Measurements from ENCODE around the gene MLYCD.
A peak's percentile ranks its signal among the peaks of the same experiment; 100 is the strongest.

MLYCD gene

GRCh38 chr16:83958137-83958845 lies 59.4 kb downstream of the MLYCD start:
- no peak for DNase-seq

GRCh38 chr16:83958846-83959565 lies 60.1 kb downstream of the MLYCD start:
- DNase-seq: no peak

- DNase-seq: no peak
Observed at GRCh38 chr16:83959656-83960434, 60.9 kb downstream of the MLYCD start.

GRCh38 chr16:83960521-83961249 lies 61.8 kb downstream of the MLYCD start:
- DNase-seq: no peak

GRCh38 chr16:83961591-83961990 lies 62.7 kb downstream of the MLYCD start:
- no peak for DNase-seq

GRCh38 chr16:83963277-83964119 lies 64.6 kb downstream of the MLYCD start:
- no peak for DNase-seq

GRCh38 chr16:83964684-83965443 lies 65.9 kb downstream of the MLYCD start:
- no peak for DNase-seq

- DNase-seq: no peak
Observed at GRCh38 chr16:83965444-83966152, 66.7 kb downstream of the MLYCD start.

- no peak for DNase-seq
Observed at GRCh38 chr16:83966153-83966696, 67.3 kb downstream of the MLYCD start.

- DNase-seq: no peak
Observed at GRCh38 chr16:83967091-83967490, 68.2 kb downstream of the MLYCD start.

- DNase-seq: peak in 1 of 2 donors; percentile 4
Observed at GRCh38 chr16:83967838-83968305, 69.0 kb downstream of the MLYCD start, which contains the start of gene NECAB2. Gene NECAB2, plus strand, starts transcription at chr16:83968244. Its CDS starts 405 bp downstream, at chr16:83968649.

GRCh38 chr16:83968306-83968851 lies 69.5 kb downstream of the MLYCD start:
- DNase-seq: no peak

GRCh38 chr16:83968891-83969649 lies 70.2 kb downstream of the MLYCD start:
- no peak for DNase-seq

GRCh38 chr16:83969771-83970429 lies 71.0 kb downstream of the MLYCD start:
- DNase-seq: no peak

GRCh38 chr16:83970430-83970815 lies 71.5 kb downstream of the MLYCD start:
- no peak for DNase-seq

- DNase-seq: no peak
Observed at GRCh38 chr16:83971165-83972130, 72.5 kb downstream of the MLYCD start.

Measured in CD4-positive, alpha-beta T cell treated with Interferon alpha-2 for 1 hour (primary cell).